GM10266 (cell line): ENCODE measurements around the gene SPECC1L.

Experiments
- DNase-seq: peaks from one replicate; pipeline ENCODE4 v3.0.0; 2012; ENCODE audit errors: extremely low spot score
- CTCF ChIP-seq: IDR thresholded peaks from 2 replicates; pipeline ENCODE4 v1.5.1; 2012; ENCODE audit warnings: mild to moderate bottlenecking, low read depth; ENCODE audit not compliant: control insufficient read depth, insufficient read depth; ENCODE audit errors: missing control alignments

SPECC1L gene

GRCh38 chr22:24337894-24338645, 67.4 kb downstream of the SPECC1L start:
- DNase-seq, result no peak
- TF ChIP-seq CTCF, result no peak

- no peak for DNase-seq
- TF ChIP-seq CTCF, result no peak
These were observed 68.3 kb downstream of the SPECC1L start for GRCh38 chr22:24338726-24339451.

- TF ChIP-seq CTCF, result no peak
- no peak for DNase-seq
These were observed 68.8 kb downstream of the SPECC1L start for GRCh38 chr22:24339452-24339747.

- DNase-seq, result no peak
- TF ChIP-seq CTCF, result no peak
These were observed 71.0 kb downstream of the SPECC1L start for GRCh38 chr22:24341627-24342026.

- no peak for TF ChIP-seq CTCF
- DNase-seq, result no peak
These were observed 80.0 kb downstream of the SPECC1L start for GRCh38 chr22:24350627-24351026.

GRCh38 chr22:24353121-24353520, 82.5 kb downstream of the SPECC1L start:
- TF ChIP-seq CTCF, result no peak
- DNase-seq, result no peak

GRCh38 chr22:24355574-24355973, 84.9 kb downstream of the SPECC1L start:
- no peak for TF ChIP-seq CTCF
- DNase-seq, result no peak
